Spleen (tissue), 7 donors: Measurements from ENCODE around the gene SIK3.

ENCODE experiments used
- POLR2A ChIP-seq, 3 donors: fragments of 450-650 bp; IDR thresholded peaks; one replicate each; pipeline ENCODE4 v1.5.1; 2017; ENCODE audit warnings: antibody characterized with exemption in 3 of 3, mild to moderate bottlenecking in 1 of 3
- TF ChIP-seq, protein P1 (sequence below), 11 experiments: fragments of 200-600 bp in 7 of 11; fragments of 450-650 bp in 4 of 11; sonication (generic) in 4 of 11; IDR thresholded peaks in 8 of 11; conservative IDR thresholded peaks in 3 of 11; 1 replicate in 7 of 11; 2 replicates in 4 of 11; pipeline versions ENCODE4 v1.4.0 to v1.8.0; 2016 to 2021; ENCODE audit warnings: antibody characterized with exemption in 11 of 11, inconsistent platforms in 4 of 11, mild to moderate bottlenecking in 1 of 11
- donor health status: DM: no; HTN: no; CAD: no; lungs with moderate emphysema.
- donor health status: DM: no; HTN: no; CAD: no.
- donor health status: DM: no; HTN: no; CAD: no.

GRCh38 chr11:116849060-116849459, 249.2 kb downstream of the SIK3 start:
- TF ChIP-seq, protein P1, sequence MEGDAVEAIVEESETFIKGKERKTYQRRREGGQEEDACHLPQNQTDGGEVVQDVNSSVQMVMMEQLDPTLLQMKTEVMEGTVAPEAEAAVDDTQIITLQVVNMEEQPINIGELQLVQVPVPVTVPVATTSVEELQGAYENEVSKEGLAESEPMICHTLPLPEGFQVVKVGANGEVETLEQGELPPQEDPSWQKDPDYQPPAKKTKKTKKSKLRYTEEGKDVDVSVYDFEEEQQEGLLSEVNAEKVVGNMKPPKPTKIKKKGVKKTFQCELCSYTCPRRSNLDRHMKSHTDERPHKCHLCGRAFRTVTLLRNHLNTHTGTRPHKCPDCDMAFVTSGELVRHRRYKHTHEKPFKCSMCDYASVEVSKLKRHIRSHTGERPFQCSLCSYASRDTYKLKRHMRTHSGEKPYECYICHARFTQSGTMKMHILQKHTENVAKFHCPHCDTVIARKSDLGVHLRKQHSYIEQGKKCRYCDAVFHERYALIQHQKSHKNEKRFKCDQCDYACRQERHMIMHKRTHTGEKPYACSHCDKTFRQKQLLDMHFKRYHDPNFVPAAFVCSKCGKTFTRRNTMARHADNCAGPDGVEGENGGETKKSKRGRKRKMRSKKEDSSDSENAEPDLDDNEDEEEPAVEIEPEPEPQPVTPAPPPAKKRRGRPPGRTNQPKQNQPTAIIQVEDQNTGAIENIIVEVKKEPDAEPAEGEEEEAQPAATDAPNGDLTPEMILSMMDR (IDR thresholded peaks at IDR 0.05 in 8 of 11, conservative IDR thresholded peaks at IDR 0.05 in 3 of 11): no peak
- no peak for TF ChIP-seq POLR2A (IDR thresholded peaks at IDR 0.05)
